VCaP (cell line): ENCODE results near the gene BBX.
"Not testable (repeated sequence)": the region's sequence is repeated elsewhere in the genome, so short reads cannot be mapped to it uniquely, and the experiment has no call there.

ENCODE experiments used
- H3K27ac ChIP-seq: fragments of 450-650 bp; 2 replicates; pipeline ENCODE4 v1.5.1; 2017
- TF ChIP-seq, protein P1 (sequence below): fragments of 450-650 bp; conservative IDR thresholded peaks from 2 replicates; pipeline ENCODE4 v1.5.1; 2017; ENCODE audit warnings: mild to moderate bottlenecking, moderate library complexity

BBX gene

GRCh38 chr3:107684431-107684925 is 161.7 kb downstream of the BBX start:
- peak overlapping the region; percentile 50 for H3K27ac ChIP-seq
- TF ChIP-seq, protein P1, sequence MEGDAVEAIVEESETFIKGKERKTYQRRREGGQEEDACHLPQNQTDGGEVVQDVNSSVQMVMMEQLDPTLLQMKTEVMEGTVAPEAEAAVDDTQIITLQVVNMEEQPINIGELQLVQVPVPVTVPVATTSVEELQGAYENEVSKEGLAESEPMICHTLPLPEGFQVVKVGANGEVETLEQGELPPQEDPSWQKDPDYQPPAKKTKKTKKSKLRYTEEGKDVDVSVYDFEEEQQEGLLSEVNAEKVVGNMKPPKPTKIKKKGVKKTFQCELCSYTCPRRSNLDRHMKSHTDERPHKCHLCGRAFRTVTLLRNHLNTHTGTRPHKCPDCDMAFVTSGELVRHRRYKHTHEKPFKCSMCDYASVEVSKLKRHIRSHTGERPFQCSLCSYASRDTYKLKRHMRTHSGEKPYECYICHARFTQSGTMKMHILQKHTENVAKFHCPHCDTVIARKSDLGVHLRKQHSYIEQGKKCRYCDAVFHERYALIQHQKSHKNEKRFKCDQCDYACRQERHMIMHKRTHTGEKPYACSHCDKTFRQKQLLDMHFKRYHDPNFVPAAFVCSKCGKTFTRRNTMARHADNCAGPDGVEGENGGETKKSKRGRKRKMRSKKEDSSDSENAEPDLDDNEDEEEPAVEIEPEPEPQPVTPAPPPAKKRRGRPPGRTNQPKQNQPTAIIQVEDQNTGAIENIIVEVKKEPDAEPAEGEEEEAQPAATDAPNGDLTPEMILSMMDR = no peak

DNA sequence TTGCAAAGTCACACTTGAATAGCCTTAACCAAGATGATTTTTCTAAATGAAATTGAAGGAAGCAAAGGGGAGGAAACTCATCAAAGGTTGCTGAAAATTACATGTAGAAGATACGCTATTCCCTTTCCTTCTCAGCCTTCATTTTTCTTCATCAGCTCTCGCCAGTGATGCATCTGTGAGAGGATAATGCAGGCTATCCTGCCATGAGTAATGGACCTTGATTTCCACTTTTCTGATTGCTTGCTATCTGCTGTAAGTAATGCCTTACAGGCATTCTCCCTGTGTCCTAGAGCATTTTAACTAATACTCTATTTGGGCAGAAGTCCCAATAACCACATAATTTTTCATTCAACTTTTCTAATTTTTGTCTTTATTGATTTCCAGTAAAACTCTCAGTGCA is 162.6 kb downstream of the BBX start:
- TF ChIP-seq, protein P1 = no peak
- H3K27ac ChIP-seq = peak overlapping the region; percentile 50

DNA sequence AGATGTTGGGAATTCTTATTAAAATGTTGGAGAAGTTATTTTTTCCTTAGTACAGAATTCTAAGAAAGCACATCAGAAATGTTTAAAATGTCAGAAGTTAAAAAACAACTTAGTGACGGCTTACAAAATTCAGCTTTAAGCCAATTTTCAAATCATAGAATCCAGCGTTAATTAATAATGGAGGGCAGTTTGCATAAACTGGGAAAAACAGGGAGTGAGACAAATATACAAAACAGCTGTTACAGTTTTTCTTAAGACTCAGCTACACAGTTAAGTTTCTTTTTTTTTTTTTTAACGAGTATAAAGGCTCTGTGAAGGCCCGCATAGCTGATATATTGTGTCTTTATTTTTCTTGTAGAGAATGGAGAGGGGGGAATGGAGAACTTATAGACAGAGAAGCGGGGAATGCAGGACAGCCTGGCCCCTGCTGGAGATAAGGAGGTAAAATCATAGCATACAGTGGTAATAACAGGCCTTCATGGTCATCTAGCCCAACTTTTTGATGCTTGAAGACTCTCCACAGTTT is 164.4 kb downstream of the BBX start:
- H3K27ac ChIP-seq = no peak overlapping the region

DNA sequence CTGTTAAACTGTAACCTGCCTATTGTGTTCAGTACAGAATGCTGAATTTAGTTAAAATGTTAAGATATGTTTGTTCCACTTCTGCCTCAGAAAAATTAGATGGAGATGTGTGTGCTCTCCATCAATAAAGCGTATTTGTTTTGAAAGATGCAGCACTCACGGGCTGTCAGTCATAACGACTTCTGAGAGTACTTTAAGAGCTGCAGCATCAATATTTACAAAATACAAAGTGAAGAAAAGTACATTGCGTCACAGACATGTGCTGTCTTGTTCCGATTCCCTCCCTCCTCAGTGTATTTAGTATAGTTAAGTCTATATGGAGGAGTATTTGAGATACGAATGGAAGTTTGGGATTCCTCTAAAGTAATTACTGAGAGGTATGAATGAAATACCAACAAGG is 166.6 kb downstream of the BBX start:
- TF ChIP-seq, protein P1 = no peak
- no peak overlapping the region for H3K27ac ChIP-seq

More for the DNA sequence above, 164.4 kb downstream of the BBX start:
- TF ChIP-seq, protein P1 = no peak

GRCh38 chr3:107690522-107691138 is 167.9 kb downstream of the BBX start:
- no peak overlapping the region for H3K27ac ChIP-seq
- TF ChIP-seq, protein P1 = peak; percentile 76

DNA sequence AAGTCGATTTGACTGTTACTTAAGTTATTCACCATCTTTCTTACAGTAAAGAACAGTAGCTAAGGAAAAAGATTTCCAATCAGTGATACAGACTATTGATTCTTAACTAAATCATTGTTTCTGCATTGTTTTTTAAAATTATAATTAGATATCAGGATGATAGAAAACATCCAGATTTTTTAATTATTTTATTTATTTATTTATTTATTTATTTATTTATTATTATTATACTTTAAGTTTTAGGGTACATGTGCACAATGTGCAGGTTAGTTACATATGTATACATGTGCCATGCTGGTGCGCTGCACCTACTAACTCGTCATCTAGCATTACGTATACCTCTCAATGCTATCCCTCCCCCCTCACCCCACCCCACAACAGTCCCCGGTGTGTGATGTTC is 169.2 kb downstream of the BBX start:
- H3K27ac ChIP-seq = not testable (repeated sequence)

DNA sequence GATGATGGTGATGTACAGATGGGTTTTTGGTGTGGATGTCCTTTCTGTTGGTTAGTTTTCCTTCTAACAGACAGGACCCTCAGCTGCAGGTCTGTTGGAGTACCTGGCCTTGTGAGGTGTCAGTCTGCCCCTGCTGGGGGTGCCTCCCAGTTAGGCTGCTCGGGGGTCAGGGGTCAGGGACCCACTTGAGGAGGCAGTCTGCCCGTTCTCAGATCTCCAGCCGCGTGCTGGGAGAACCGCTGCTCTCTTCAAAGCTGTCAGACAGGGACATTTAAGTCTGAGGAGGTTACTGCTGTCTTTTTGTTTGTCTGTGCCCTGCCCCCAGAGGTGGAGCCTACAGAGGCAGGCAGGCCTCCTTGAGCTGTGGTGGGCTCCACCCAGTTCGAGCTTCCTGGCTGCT is 174.6 kb downstream of the BBX start:
- not testable (repeated sequence) for H3K27ac ChIP-seq

DNA sequence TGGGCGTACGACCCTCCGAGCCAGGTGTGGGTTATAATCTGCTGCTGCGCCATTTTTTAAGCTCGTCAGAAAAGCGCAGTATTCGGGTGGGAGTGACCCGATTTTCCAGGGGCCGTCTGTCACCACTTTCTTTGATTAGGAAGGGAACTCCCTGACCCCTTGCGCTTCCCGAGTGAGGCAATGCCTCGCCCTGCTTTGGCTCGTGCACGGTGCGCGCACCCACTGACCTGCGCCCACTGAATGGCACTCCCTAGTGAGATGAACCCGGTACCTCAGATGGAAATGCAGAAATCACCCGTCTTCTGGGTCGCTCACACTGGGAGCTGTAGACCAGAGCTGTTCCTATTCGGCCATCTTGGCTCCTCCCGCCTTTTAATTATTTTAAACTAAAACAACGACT is 175.1 kb downstream of the BBX start:
- H3K27ac ChIP-seq = not testable (repeated sequence)

DNA sequence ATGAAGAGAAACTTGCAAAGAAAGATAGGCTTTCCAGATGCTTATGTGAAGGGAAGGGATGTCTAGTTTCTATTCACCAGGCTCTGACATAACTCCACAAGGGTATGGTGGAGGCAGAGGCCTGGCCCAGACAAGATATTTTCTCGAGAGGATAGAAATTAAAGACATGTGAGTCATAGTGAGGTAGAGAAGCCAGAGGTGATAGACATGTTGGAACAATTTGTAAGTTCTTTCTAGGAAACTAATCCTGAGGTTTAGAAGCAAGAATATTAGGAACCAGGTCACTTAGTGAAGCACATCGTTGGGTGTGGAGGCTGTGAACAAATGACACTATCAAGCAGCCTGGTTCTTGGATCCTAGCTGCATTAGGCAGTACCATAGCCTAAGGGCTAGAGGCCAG is 176.9 kb downstream of the BBX start:
- TF ChIP-seq, protein P1 = no peak
- no peak overlapping the region for H3K27ac ChIP-seq
